Uterus (tissue), 4 donors: ENCODE measurements around the gene LIMK2. TPM values are rescaled to one million over a fixed set of nuclear protein-coding genes. Genes with fewer than 3 reads are reported as not detected.
"Not testable (repeated sequence)": the region's sequence is repeated elsewhere in the genome, so short reads cannot be mapped to it uniquely, and the experiment has no call there.

Experiments used
- DNase-seq, 2 donors: peaks; one replicate each; pipeline ENCODE4 v3.0.0-alpha.2; 2019 to 2020
- H3K27ac ChIP-seq, 2 donors: fragments of 200-600 bp; sonication (generic); 1 replicate in 1 of 2; 2 replicates in 1 of 2; pipeline ENCODE4 v1.5.1; 2016 to 2018
- H3K27me3 ChIP-seq, 2 donors: fragments of 200-600 bp; sonication (generic); one replicate each; pipeline ENCODE4 v1.5.1; 2018 to 2019; ENCODE audit warnings: control low read depth in 1 of 2
- H3K36me3 ChIP-seq, 2 donors: fragments of 200-600 bp; sonication (generic); one replicate each; pipeline ENCODE4 v1.5.1; 2019; ENCODE audit warnings: control low read depth in 1 of 2
- H3K4me1 ChIP-seq, 2 donors: fragments of 200-600 bp; sonication (generic); one replicate each; pipeline ENCODE4 v1.5.1; 2018 to 2019; ENCODE audit warnings: control low read depth in 1 of 2
- H3K4me3 ChIP-seq, 2 donors: fragments of 200-600 bp; sonication (generic); 1 replicate in 1 of 2; 2 replicates in 1 of 2; pipeline ENCODE4 v1.5.1; 2018 to 2019; ENCODE audit warnings: mild to moderate bottlenecking in 1 of 2
- H3K9me3 ChIP-seq, 2 donors: fragments of 200-600 bp; sonication (generic); one replicate each; pipeline ENCODE4 v1.5.1; 2019; ENCODE audit warnings: control low read depth in 1 of 2
- POLR2A ChIP-seq, 2 donors: fragments of 450-650 bp; IDR thresholded peaks; one replicate each; pipeline ENCODE4 v1.6.1; 2016; ENCODE audit warnings: antibody characterized with exemption in 2 of 2, mild to moderate bottlenecking in 1 of 2, moderate library complexity in 1 of 2
- intact Hi-C: fragments of 100-400 bp; cut with DNase I; formaldehyde crosslinking; loops from one replicate; pipeline ENCODE4 v1.15.1; 2023; ENCODE audit warnings: low total_unique reads
- total RNA-seq, 4 donors: library from RNA; depleted of rRNA in 3 of 4; stranded (reverse); fragments of >200 nt in 3 of 4; gene quantifications; one replicate each; pipeline versions ENCODE4 v1.1.0 to v1.2.4, GENCODE V29; 2014 to 2023
- TF ChIP-seq, protein P1 (sequence below), 4 experiments: fragments of 200-600 bp in 2 of 4; fragments of 450-650 bp in 2 of 4; sonication (generic) in 2 of 4; IDR thresholded peaks; one replicate each; pipeline ENCODE4 v1.5.1; 2016 to 2019; ENCODE audit warnings: antibody characterized with exemption in 4 of 4, mild to moderate bottlenecking in 2 of 4, moderate library complexity in 1 of 4
- donor health status: DM: yes; HTN: yes; CAD: no.

The LIMK2 gene
- total RNA-seq, 4 donors from 2014 or later: 7.2 to 52.0 (median 22.1) TPM

DNA sequence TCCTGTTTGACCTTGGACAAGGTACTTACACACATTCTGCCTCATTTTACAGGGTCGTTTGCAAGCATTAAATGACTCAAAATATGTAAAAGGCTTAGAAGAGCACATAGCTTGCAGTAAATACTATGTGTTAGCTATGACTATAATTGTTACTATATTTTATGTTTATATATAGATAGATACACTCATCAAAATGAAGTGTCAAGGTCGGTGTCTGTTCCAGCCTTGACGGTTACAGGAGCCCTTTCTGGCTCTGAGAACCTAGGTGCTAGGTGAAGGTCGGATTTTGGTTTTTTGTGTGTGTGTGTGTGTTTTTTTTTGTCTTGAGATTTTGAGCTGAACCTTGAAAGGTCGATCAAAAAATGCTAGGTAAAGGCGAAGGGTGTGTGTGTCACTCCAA, 24.5 kb upstream of the LIMK2 start:
- DNase-seq: no peak
- no peak overlapping the region for H3K4me3 ChIP-seq
- no peaks in the 10 kb centered on the region for H3K9me3 ChIP-seq
- H3K27me3 ChIP-seq: no peaks in the 10 kb centered on the region
- TF ChIP-seq, protein P1, sequence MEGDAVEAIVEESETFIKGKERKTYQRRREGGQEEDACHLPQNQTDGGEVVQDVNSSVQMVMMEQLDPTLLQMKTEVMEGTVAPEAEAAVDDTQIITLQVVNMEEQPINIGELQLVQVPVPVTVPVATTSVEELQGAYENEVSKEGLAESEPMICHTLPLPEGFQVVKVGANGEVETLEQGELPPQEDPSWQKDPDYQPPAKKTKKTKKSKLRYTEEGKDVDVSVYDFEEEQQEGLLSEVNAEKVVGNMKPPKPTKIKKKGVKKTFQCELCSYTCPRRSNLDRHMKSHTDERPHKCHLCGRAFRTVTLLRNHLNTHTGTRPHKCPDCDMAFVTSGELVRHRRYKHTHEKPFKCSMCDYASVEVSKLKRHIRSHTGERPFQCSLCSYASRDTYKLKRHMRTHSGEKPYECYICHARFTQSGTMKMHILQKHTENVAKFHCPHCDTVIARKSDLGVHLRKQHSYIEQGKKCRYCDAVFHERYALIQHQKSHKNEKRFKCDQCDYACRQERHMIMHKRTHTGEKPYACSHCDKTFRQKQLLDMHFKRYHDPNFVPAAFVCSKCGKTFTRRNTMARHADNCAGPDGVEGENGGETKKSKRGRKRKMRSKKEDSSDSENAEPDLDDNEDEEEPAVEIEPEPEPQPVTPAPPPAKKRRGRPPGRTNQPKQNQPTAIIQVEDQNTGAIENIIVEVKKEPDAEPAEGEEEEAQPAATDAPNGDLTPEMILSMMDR (IDR thresholded peaks at IDR 0.05): no peak
- TF ChIP-seq POLR2A (IDR thresholded peaks at IDR 0.05): no peak
- intact Hi-C loops: no loop called here
- H3K27ac ChIP-seq: no peak overlapping the region
- H3K36me3 ChIP-seq: no peaks in the 10 kb centered on the region
- no peaks in the 10 kb centered on the region for H3K4me1 ChIP-seq

DNA sequence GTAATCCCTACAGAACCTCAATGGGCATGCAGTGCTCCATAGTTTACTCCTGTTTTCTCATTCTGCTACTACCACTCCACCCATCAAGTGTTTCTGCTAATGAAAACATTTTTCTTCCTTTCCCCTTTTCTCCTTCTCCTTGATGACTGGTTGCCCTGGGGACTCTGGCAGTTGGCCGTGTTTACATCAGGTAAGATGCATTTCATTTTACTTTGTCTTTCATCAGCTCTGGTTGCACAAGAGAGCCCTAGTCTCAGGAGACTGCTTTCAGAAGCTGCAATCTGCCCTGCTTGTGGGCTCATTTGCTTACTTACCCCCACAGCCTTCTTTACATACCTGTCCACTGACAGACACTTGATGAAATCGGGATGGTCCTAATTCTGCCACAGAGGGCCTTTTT, 19.6 kb upstream of the LIMK2 start:
- Histone ChIP-seq H3K27ac (no peak overlapping the region), H3K27me3 (no peaks in the 10 kb centered on the region), H3K4me1 (no peaks in the 10 kb centered on the region), H3K36me3 (no peaks in the 10 kb centered on the region), H3K4me3 (no peak overlapping the region), H3K9me3 (no peaks in the 10 kb centered on the region)
- DNase-seq: no peak
- TF ChIP-seq, protein P1 (IDR thresholded peaks at IDR 0.05): no peak
- TF ChIP-seq POLR2A (IDR thresholded peaks at IDR 0.05): no peak
- intact Hi-C loops: no loop called here

GRCh38 chr22:31193092-31193491, 19.0 kb upstream of the LIMK2 start:
- Histone ChIP-seq H3K27ac (no peak overlapping the region), H3K36me3 (no peaks in the 10 kb centered on the region), H3K4me3 (no peak overlapping the region), H3K27me3 (no peaks in the 10 kb centered on the region), H3K4me1 (no peaks in the 10 kb centered on the region), H3K9me3 (no peaks in the 10 kb centered on the region)
- no peak for DNase-seq
- intact Hi-C loops: no loop called here
- no peak for TF ChIP-seq POLR2A (IDR thresholded peaks at IDR 0.05)

GRCh38 chr22:31194681-31195080, 17.4 kb upstream of the LIMK2 start:
- H3K27me3 ChIP-seq, H3K4me3 ChIP-seq, intact Hi-C loops, H3K9me3 ChIP-seq, H3K27ac ChIP-seq, H3K36me3 ChIP-seq, DNase-seq, H3K4me1 ChIP-seq: not testable (repeated sequence)

DNA sequence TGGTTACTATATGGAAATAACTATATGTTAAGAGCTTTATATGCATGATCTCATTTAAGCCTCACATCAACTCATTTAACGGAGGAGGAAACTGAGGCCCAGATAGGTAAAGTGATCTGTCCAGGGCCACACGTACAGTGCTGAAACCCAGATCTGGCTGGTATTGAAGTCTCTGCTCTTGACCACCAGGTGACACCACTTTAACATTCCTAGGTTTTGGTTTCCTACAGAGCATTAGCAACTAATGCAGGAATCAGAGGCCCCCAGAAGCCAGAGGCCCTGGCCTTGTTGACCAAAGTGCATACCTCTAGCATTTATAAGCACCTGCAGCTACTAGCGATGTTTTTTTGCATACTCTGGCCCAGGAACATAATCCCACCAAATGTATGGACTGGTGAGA, 12.9 kb upstream of the LIMK2 start:
- Histone ChIP-seq H3K27ac (no peak overlapping the region), H3K9me3 (no peaks in the 10 kb centered on the region), H3K4me3 (no peak overlapping the region), H3K27me3 (no peaks in the 10 kb centered on the region), H3K36me3 (no peaks in the 10 kb centered on the region), H3K4me1 (no peaks in the 10 kb centered on the region)
- intact Hi-C loops: no loop called here
- no peak for DNase-seq
- no peak for TF ChIP-seq POLR2A (IDR thresholded peaks at IDR 0.05)
- TF ChIP-seq, protein P1 (IDR thresholded peaks at IDR 0.05): no peak

- H3K27me3 ChIP-seq, H3K4me3 ChIP-seq, H3K9me3 ChIP-seq, H3K27ac ChIP-seq, H3K4me1 ChIP-seq, DNase-seq, H3K36me3 ChIP-seq, intact Hi-C loops: not testable (repeated sequence)
Measured at GRCh38 chr22:31204352-31204984, 7.6 kb upstream of the LIMK2 start.

DNA sequence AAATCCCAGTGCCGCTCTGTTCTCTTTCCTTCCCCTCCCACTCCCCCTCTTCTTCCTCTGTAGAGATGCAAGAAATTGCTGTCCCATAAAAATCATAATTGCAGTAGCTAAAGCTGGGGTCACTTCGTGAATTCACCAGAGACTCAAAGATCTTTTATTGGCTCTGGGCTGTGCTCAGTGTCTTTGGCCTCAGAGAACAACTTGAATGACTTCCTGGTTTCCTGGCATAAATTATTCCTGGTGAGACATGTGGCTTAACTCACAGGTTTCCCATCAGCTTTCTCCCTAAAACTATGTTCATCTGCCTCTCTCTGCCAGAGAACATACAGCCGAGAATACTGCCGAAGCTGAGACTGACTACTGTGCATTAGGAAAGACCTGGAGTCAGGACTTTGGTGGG, 7.0 kb upstream of the LIMK2 start:
- H3K4me3 ChIP-seq, H3K9me3 ChIP-seq, intact Hi-C loops, DNase-seq, H3K27ac ChIP-seq, H3K4me1 ChIP-seq, H3K36me3 ChIP-seq, H3K27me3 ChIP-seq: not testable (repeated sequence)

- H3K9me3 ChIP-seq, H3K27me3 ChIP-seq, DNase-seq, H3K4me3 ChIP-seq, H3K36me3 ChIP-seq, H3K27ac ChIP-seq, intact Hi-C loops, H3K4me1 ChIP-seq: not testable (repeated sequence)
Measured at GRCh38 chr22:31206460-31206859, 5.6 kb upstream of the LIMK2 start.
